WERI-Rb-1 (cell line): ENCODE data around the gene MMEL1.
A peak's percentile ranks its signal among the peaks of the same experiment; 100 is the strongest.
"Not testable (repeated sequence)": the region's sequence is repeated elsewhere in the genome, so short reads cannot be mapped to it uniquely, and the experiment has no call there.

Source experiments
- DNase-seq: peaks from one replicate; pipeline ENCODE4 v3.0.0-alpha.2; 2020
- H3K27ac ChIP-seq: fragments of 250-450 bp; sonication (Bioruptor Pico); 2 replicates; pipeline ENCODE4 v1.5.1; 2020; ENCODE audit warnings: mild to moderate bottlenecking, moderate library complexity
- H3K27me3 ChIP-seq: fragments of 250-450 bp; sonication (Bioruptor Pico); 2 replicates; pipeline ENCODE4 v1.5.1; 2021; ENCODE audit warnings: mild to moderate bottlenecking, low read depth, moderate library complexity; ENCODE audit not compliant: insufficient read depth, severe bottlenecking
- H3K36me3 ChIP-seq: fragments of 250-450 bp; sonication (Bioruptor Pico); 2 replicates; pipeline ENCODE4 v1.5.1; 2020; ENCODE audit warnings: mild to moderate bottlenecking, moderate library complexity
- H3K4me3 ChIP-seq: 2 replicates; pipeline ENCODE4 v1.5.1; 2011; ENCODE audit warnings: low read depth, mild to moderate bottlenecking, control low read depth, low read length
- H3K9me3 ChIP-seq: fragments of 250-450 bp; sonication (Bioruptor Pico); 2 replicates; pipeline ENCODE4 v1.5.1; 2021; ENCODE audit warnings: mild to moderate bottlenecking, moderate library complexity; ENCODE audit not compliant: severe bottlenecking
- CTCF ChIP-seq: IDR thresholded peaks from 2 replicates; pipeline ENCODE4 v1.5.1; 2011; ENCODE audit warnings: low read depth, mild to moderate bottlenecking, control low read depth, inconsistent platforms, low read length

The MMEL1 gene

GRCh38 chr1:2632561-2633361, at the start of gene MMEL1:
Gene MMEL1 (minus strand): TSS chr1:2633016. CDS start chr1:2629484, 3,532 bp downstream.
- Histone ChIP-seq H3K36me3 (no peaks in the 10 kb centered on the region), H3K27ac (no peak within 1 kb of the TSS), H3K4me3 (no peak within 1 kb of the TSS), H3K9me3 (peaks cover 26% of the 10 kb centered on the region), H3K27me3 (peaks cover 84% of the 10 kb centered on the region)
- no peak for TF ChIP-seq CTCF
- DNase-seq = no peak

- not testable (repeated sequence) for DNase-seq, H3K9me3 ChIP-seq, H3K27ac ChIP-seq, H3K27me3 ChIP-seq, H3K36me3 ChIP-seq, H3K4me3 ChIP-seq
Measured at GRCh38 chr1:2676726-2677125, 43.9 kb upstream of the MMEL1 start.

GRCh38 chr1:2671656-2672055, 38.8 kb upstream of the MMEL1 start:
- peak; percentile 3 for DNase-seq
- not testable (repeated sequence) for H3K4me3 ChIP-seq, H3K36me3 ChIP-seq, H3K27ac ChIP-seq, H3K9me3 ChIP-seq, H3K27me3 ChIP-seq

GRCh38 chr1:2659806-2660205, 27.0 kb upstream of the MMEL1 start:
- not testable (repeated sequence) for H3K9me3 ChIP-seq, H3K27ac ChIP-seq, H3K4me3 ChIP-seq, H3K27me3 ChIP-seq, H3K36me3 ChIP-seq
- DNase-seq = peak; percentile 6

GRCh38 chr1:2657909-2658308, 25.1 kb upstream of the MMEL1 start:
- not testable (repeated sequence) for DNase-seq, H3K4me3 ChIP-seq, H3K9me3 ChIP-seq, H3K27ac ChIP-seq, H3K36me3 ChIP-seq, H3K27me3 ChIP-seq

GRCh38 chr1:2657124-2657523, 24.3 kb upstream of the MMEL1 start:
- not testable (repeated sequence) for H3K27me3 ChIP-seq, H3K9me3 ChIP-seq, H3K4me3 ChIP-seq, H3K27ac ChIP-seq, DNase-seq, H3K36me3 ChIP-seq

- H3K9me3 ChIP-seq, H3K36me3 ChIP-seq, H3K4me3 ChIP-seq, H3K27ac ChIP-seq, H3K27me3 ChIP-seq: not testable (repeated sequence)
- peak; percentile 8 for DNase-seq
Measured at GRCh38 chr1:2655598-2656434, 23.0 kb upstream of the MMEL1 start.

GRCh38 chr1:2654443-2654948, 21.7 kb upstream of the MMEL1 start:
- H3K27me3 ChIP-seq = peaks cover 15% of the 10 kb centered on the region
- DNase-seq = peak; percentile 10
- H3K27ac ChIP-seq, H3K36me3 ChIP-seq, H3K9me3 ChIP-seq, H3K4me3 ChIP-seq: not testable (repeated sequence)

GRCh38 chr1:2653741-2654442, 21.1 kb upstream of the MMEL1 start:
- H3K27me3 ChIP-seq = peaks cover 21% of the 10 kb centered on the region
- H3K4me3 ChIP-seq, H3K27ac ChIP-seq, H3K36me3 ChIP-seq, H3K9me3 ChIP-seq: not testable (repeated sequence)
- peak; percentile 56 for DNase-seq

GRCh38 chr1:2652926-2653571, 20.2 kb upstream of the MMEL1 start:
- not testable (repeated sequence) for H3K36me3 ChIP-seq, H3K9me3 ChIP-seq, H3K27ac ChIP-seq, H3K4me3 ChIP-seq
- DNase-seq = peak; percentile 31
- peaks cover 29% of the 10 kb centered on the region for H3K27me3 ChIP-seq

GRCh38 chr1:2652152-2652925, 19.5 kb upstream of the MMEL1 start:
- H3K27ac ChIP-seq, H3K36me3 ChIP-seq, H3K4me3 ChIP-seq: not testable (repeated sequence)
- Histone ChIP-seq H3K27me3 (peaks cover 36% of the 10 kb centered on the region), H3K9me3 (peaks cover 11% of the 10 kb centered on the region)
- DNase-seq = peak; percentile 18
